ENCODE data around the gene CEP57L1.

GRCh38 chr6:109069746-109070145, 25.6 kb upstream of the CEP57L1 start:
- TF ChIP-seq EZH2 (IDR thresholded peaks at IDR 0.05; ENCODE audit: low read length, unreplicated experiment) (no peak), EZH2phosphoT487 (IDR thresholded peaks at IDR 0.05; ENCODE audit: borderline replicate concordance, low read length) (no peak)
